ENCODE measurements around the gene KRT28. TPM values are rescaled to one million over a fixed set of nuclear protein-coding genes. Genes with fewer than 3 reads are reported as not detected.
A peak's percentile ranks its signal among the peaks of the same experiment; 100 is the strongest.

KRT28 gene
- total RNA-seq, 2 donors from 2014 or later = not detected

- H3K27me3 ChIP-seq (replicated peaks; ENCODE audit: insufficient read depth) = no peaks in the 10 kb centered on the region
- H3K4me1 ChIP-seq (replicated peaks) = no peaks in the 10 kb centered on the region
- no peak overlapping the region for H3K27ac ChIP-seq
- intact Hi-C loops (cut with DNase I) = loop anchor here (2.0 kb wide), 1 partner anchor 863 kb away; no protein-coding TSS in a partner anchor
- TF ChIP-seq POLR2AphosphoS5 (IDR thresholded peaks at IDR 0.05) = peak; percentile 58
- peak; percentile 33 to 91 (median 82) for TF ChIP-seq CTCF (IDR thresholded peaks at IDR 0.05)
- no peak for TF ChIP-seq POLR2A (IDR thresholded peaks at IDR 0.05)
- peak; percentile 82 for DNase-seq (ENCODE audit: low spot score)
- no peaks in the 10 kb centered on the region for H3K9me3 ChIP-seq
- H3K36me3 ChIP-seq = no peaks in the 10 kb centered on the region
- no peak overlapping the region for H3K4me3 ChIP-seq
- 13% methylated on average over 13 of the region's 13 CpGs for WGBS
Measured at GRCh38 chr17:40803617-40804082, 3.9 kb upstream of the KRT28 start.

- no peaks in the 10 kb centered on the region for H3K9me3 ChIP-seq
- H3K4me3 ChIP-seq = no peak overlapping the region
- intact Hi-C loops (cut with DNase I) = no loop called here
- H3K4me1 ChIP-seq (replicated peaks) = no peaks in the 10 kb centered on the region
- no peak for DNase-seq (ENCODE audit: low spot score)
- H3K27ac ChIP-seq = no peak overlapping the region
- no peaks in the 10 kb centered on the region for H3K27me3 ChIP-seq (replicated peaks; ENCODE audit: insufficient read depth)
- TF ChIP-seq CTCF (IDR thresholded peaks at IDR 0.05) = no peak
- no peak for TF ChIP-seq POLR2AphosphoS5 (IDR thresholded peaks at IDR 0.05)
- TF ChIP-seq POLR2A (IDR thresholded peaks at IDR 0.05) = no peak
- 78% methylated on average over 2 of the region's 2 CpGs for WGBS
- H3K36me3 ChIP-seq = no peaks in the 10 kb centered on the region
Measured at GRCh38 chr17:40801157-40801556, 1.4 kb upstream of the KRT28 start.

GRCh38 chr17:40800381-40800780, 622 bp upstream of the KRT28 start:
- Histone ChIP-seq H3K9me3 (no peaks in the 10 kb centered on the region), H3K27me3 (replicated peaks; ENCODE audit: insufficient read depth) (no peaks in the 10 kb centered on the region), H3K36me3 (no peaks in the 10 kb centered on the region), H3K4me3 (no peak overlapping the region), H3K27ac (no peak overlapping the region), H3K4me1 (replicated peaks) (no peaks in the 10 kb centered on the region)
- no peak for DNase-seq (ENCODE audit: low spot score)
- 87% methylated on average over 1 of the region's 1 CpG for WGBS
- TF ChIP-seq POLR2A (IDR thresholded peaks at IDR 0.05) (no peak), POLR2AphosphoS5 (IDR thresholded peaks at IDR 0.05) (no peak), CTCF (IDR thresholded peaks at IDR 0.05) (no peak)
- intact Hi-C loops (cut with DNase I) = no loop called here

GRCh38 chr17:40796846-40797245, 2.9 kb downstream of the KRT28 start:
- no peaks in the 10 kb centered on the region for H3K27me3 ChIP-seq (replicated peaks; ENCODE audit: insufficient read depth)
- H3K9me3 ChIP-seq = no peaks in the 10 kb centered on the region
- no peaks in the 10 kb centered on the region for H3K36me3 ChIP-seq
- no peak overlapping the region for H3K4me3 ChIP-seq
- intact Hi-C loops (cut with DNase I) = loop anchor here (10.0 kb wide), 1 partner anchor 182 kb away; no protein-coding TSS in a partner anchor
- WGBS = 91% methylated on average over 27 of the region's 27 CpGs
- H3K4me1 ChIP-seq (replicated peaks) = no peaks in the 10 kb centered on the region
- H3K27ac ChIP-seq = no peak overlapping the region
- TF ChIP-seq POLR2A (IDR thresholded peaks at IDR 0.05) (no peak), POLR2AphosphoS5 (IDR thresholded peaks at IDR 0.05) (no peak), CTCF (IDR thresholded peaks at IDR 0.05) (no peak)
- no peak for DNase-seq (ENCODE audit: low spot score)

DNA sequence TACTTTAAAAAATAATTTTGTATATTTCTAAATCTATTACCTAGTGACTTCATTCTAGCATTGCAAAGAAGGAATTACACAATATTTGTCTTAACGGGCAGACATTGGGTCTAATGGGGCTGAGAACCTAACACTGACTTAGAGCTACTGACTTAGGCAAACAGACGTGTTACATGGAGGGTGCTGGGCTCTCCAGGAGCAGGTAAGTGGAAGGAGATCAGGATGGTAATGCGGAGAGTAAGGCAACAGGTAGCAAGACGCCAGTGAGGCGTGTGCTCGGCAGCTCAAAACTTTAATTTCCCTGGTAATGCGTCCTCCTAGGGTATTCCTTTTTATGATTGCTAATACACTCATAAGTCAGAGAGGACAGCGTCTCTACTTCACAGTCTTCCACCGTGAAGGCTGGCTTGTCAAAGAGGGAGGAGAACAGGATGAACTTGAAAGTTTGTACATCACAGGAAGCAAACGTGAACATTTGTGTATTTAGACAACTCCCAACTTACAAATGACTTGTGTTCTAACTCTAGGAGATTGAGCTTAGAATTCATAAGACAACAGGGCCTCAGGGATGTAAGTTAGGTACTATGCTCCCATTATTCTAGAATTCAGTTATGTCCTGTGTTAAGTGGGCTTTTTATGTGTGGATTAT, 4.6 kb downstream of the KRT28 start:
- WGBS = 71% methylated on average over 10 of the region's 10 CpGs
- peak; percentile 28 for DNase-seq (ENCODE audit: low spot score)
- Histone ChIP-seq H3K4me3 (no peak overlapping the region), H3K27ac (peak overlapping the region in 1 of 2 donors; percentile 59), H3K4me1 (replicated peaks) (no peaks in the 10 kb centered on the region), H3K36me3 (no peaks in the 10 kb centered on the region), H3K27me3 (replicated peaks; ENCODE audit: insufficient read depth) (no peaks in the 10 kb centered on the region), H3K9me3 (no peaks in the 10 kb centered on the region)
- TF ChIP-seq POLR2A (IDR thresholded peaks at IDR 0.05) (no peak), POLR2AphosphoS5 (IDR thresholded peaks at IDR 0.05) (peak; percentile 77), CTCF (IDR thresholded peaks at IDR 0.05) (no peak)
- intact Hi-C loops (cut with DNase I) = loop anchor here (10.0 kb wide), 1 partner anchor 180 kb away; no protein-coding TSS in a partner anchor

Data from prostate gland (tissue), 2 donors.